Measurements from ENCODE around the gene FZR1.
A peak's percentile ranks its signal among the peaks of the same experiment; 100 is the strongest.
"Not testable (repeated sequence)": the region's sequence is repeated elsewhere in the genome, so short reads cannot be mapped to it uniquely, and the experiment has no call there.

FZR1 gene

DNA sequence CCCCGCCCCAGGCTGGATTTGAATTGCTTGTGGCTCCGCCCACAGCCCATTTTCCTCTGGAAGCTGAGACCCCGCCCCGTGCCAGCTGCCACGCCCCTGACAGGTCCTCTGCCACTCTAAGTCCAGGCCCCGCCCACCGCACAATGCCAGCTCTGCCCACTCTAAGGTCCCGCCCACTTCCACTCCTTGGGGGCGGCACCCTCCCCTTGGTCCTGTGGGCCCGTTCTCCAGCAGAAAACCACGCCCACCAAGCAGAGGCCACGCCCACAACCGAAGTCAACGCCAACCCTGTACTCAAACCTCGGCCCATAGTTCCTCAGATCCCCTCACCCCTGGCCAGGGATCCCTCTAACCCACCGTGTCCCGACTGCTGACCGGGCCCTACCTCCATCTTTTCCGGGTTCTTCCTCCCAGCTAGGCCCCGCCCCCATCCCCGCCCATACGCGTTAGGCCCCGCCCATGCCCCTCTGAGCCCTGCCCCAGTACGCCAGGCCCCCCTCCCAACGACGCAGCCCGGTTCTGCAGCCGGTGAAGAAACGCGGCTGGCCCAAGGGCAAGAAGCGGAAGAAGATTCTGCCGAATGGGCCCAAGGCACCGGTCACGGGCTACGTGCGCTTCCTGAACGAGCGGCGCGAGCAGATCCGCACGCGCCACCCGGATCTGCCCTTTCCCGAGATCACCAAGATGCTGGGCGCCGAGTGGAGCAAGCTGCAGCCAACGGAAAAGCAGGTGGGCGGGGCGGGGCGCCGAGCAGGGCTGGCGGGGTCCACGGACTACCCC lies 67.9 kb downstream of the FZR1 start:
- Histone ChIP-seq H3K27me3 (ENCODE audit: control insufficient read depth in 2 of 2, insufficient read depth in 2 of 2, low read length in 2 of 2) (no peaks in the 10 kb centered on the region), H3K4me3 (ENCODE audit: low read length in 2 of 2) (peak overlapping the region; percentile 76 to 80), H3K9me3 (ENCODE audit: control insufficient read depth in 2 of 2, low read length in 2 of 2) (no peaks in the 10 kb centered on the region), H3K4me1 (ENCODE audit: control insufficient read depth in 2 of 2, insufficient read depth in 2 of 2, low read length in 2 of 2) (peaks cover 22 to 23% of the 10 kb centered on the region in 2 donors), H3K9ac (ENCODE audit: low read depth in 1 of 2, low read length in 2 of 2) (no peak overlapping the region), H3K36me3 (ENCODE audit: control insufficient read depth in 2 of 2, insufficient read depth in 2 of 2, low read length in 2 of 2) (peaks cover 0 to 5% of the 10 kb centered on the region in 2 donors), H3K27ac (ENCODE audit: low read depth in 2 of 2, low read length in 2 of 2) (peak overlapping the region; percentile 77 to 78)

DNA sequence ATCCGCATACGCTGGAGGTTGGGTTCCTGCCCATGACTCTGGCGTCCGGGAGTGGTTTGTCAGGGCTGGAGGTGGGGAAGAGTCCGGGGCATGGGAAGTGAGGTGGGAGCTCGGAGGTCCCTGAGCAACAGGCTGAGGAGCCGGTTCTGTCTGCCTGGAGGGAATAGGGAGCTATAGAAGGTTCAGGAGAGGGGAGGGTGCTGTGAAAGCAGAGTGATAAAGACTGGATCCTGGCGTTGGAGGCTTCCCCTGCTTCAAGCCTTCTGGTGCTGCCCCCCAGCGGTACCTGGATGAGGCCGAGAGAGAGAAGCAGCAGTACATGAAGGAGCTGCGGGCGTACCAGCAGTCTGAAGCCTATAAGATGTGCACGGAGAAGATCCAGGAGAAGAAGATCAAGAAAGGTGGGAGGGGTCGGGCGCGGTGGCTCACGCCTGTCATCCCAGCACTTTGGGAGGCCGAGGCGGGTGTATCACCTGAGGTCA lies 69.2 kb downstream of the FZR1 start:
- Histone ChIP-seq H3K4me3 (ENCODE audit: low read length in 2 of 2) (no peak overlapping the region), H3K27me3 (ENCODE audit: control insufficient read depth in 2 of 2, insufficient read depth in 2 of 2, low read length in 2 of 2) (no peaks in the 10 kb centered on the region), H3K36me3 (ENCODE audit: control insufficient read depth in 2 of 2, insufficient read depth in 2 of 2, low read length in 2 of 2) (peaks cover 0 to 5% of the 10 kb centered on the region in 2 donors), H3K27ac (ENCODE audit: low read depth in 2 of 2, low read length in 2 of 2) (no peak overlapping the region), H3K9me3 (ENCODE audit: control insufficient read depth in 2 of 2, low read length in 2 of 2) (no peaks in the 10 kb centered on the region), H3K9ac (ENCODE audit: low read depth in 1 of 2, low read length in 2 of 2) (no peak overlapping the region), H3K4me1 (ENCODE audit: control insufficient read depth in 2 of 2, insufficient read depth in 2 of 2, low read length in 2 of 2) (peaks cover 22 to 23% of the 10 kb centered on the region in 2 donors)

DNA sequence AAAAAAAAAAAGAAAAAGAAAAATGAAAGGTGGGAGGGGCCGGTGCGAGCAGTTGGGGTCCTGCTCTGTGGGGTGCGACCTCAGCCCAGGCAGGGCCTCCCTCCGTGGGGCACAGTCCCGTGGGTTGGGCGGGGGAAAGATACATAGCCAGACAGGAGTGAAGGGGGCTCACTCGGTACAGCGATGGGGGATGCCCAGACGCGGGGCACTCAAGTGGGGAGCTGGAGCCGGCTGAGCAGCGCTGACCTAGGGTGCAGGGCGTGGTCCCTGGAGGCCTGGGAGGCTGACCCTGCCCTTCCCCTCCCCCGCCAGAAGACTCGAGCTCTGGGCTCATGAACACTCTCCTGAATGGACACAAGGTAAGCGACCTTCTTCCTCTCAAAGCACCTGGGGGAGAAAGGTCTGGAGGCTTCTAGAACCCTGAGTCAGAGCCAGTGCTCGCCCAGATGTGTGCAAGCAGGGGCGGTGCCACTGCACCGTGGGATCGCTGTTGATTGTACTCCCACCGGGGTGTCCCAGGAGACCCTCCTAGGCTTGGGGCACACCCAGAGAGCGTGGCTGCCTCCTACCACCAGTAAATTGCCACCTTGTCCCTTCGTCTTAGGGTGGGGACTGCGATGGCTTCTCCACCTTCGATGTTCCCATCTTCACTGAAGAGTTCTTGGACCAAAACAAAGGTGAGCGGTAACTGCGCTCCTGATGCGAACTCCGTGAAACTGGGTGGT lies 70.0 kb downstream of the FZR1 start:
- Histone ChIP-seq H3K4me3 (ENCODE audit: low read length in 2 of 2) (peak overlapping the region; percentile 45 to 48), H3K4me1 (ENCODE audit: control insufficient read depth in 2 of 2, insufficient read depth in 2 of 2, low read length in 2 of 2) (peaks cover 19 to 23% of the 10 kb centered on the region in 2 donors), H3K9me3 (ENCODE audit: control insufficient read depth in 2 of 2, low read length in 2 of 2) (no peaks in the 10 kb centered on the region), H3K27ac (ENCODE audit: low read depth in 2 of 2, low read length in 2 of 2) (peak overlapping the region in 1 of 2 donors; percentile 2), H3K36me3 (ENCODE audit: control insufficient read depth in 2 of 2, insufficient read depth in 2 of 2, low read length in 2 of 2) (peaks cover 0 to 5% of the 10 kb centered on the region in 2 donors), H3K9ac (ENCODE audit: low read depth in 1 of 2, low read length in 2 of 2) (peak overlapping the region in 1 of 2 donors; percentile 47), H3K27me3 (ENCODE audit: control insufficient read depth in 2 of 2, insufficient read depth in 2 of 2, low read length in 2 of 2) (no peaks in the 10 kb centered on the region)

DNA sequence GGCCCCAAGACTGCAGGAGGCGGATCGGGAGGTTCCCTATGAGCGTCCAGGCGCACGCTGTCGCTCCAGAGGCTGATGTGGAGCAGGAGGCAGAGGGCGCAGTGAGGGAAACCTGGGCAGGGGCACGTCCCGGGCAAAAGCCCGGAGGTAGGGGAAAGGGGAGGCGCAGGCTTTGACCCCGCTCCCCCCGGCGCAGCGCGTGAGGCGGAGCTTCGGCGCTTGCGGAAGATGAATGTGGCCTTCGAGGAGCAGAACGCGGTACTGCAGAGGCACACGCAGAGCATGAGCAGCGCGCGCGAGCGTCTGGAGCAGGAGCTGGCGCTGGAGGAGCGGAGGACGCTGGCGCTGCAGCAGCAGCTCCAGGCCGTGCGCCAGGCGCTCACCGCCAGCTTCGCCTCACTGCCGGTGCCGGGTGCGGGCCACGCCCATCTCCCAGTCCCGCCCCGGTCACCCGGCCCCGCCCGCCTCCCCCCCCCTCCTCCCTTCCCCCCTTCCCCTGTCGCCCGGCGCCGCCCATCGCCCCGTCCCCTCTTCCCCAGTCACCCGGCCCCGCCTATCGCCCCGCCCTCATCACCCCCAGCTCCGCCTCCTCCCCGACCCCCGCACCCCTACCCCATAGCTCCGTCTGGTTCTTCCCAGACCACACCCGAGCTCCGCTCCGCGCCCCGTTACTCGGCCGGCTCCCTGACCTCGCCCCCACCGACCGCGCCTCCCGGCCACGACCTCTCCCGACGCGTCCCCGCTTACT lies 70.8 kb downstream of the FZR1 start:
- no peaks in the 10 kb centered on the region for H3K27me3 ChIP-seq (ENCODE audit: control insufficient read depth in 2 of 2, insufficient read depth in 2 of 2, low read length in 2 of 2)
- H3K9me3 ChIP-seq (ENCODE audit: control insufficient read depth in 2 of 2, low read length in 2 of 2) = no peaks in the 10 kb centered on the region
- peaks cover 0 to 5% of the 10 kb centered on the region in 2 donors for H3K36me3 ChIP-seq (ENCODE audit: control insufficient read depth in 2 of 2, insufficient read depth in 2 of 2, low read length in 2 of 2)
- peaks cover 15 to 19% of the 10 kb centered on the region in 2 donors for H3K4me1 ChIP-seq (ENCODE audit: control insufficient read depth in 2 of 2, insufficient read depth in 2 of 2, low read length in 2 of 2)
- peak overlapping the region; percentile 45 to 48 for H3K4me3 ChIP-seq (ENCODE audit: low read length in 2 of 2)
- H3K27ac ChIP-seq (ENCODE audit: low read depth in 2 of 2, low read length in 2 of 2) = peak overlapping the region; percentile 2 to 38
- H3K9ac ChIP-seq (ENCODE audit: low read depth in 1 of 2, low read length in 2 of 2) = peak overlapping the region in 1 of 2 donors; percentile 47

DNA sequence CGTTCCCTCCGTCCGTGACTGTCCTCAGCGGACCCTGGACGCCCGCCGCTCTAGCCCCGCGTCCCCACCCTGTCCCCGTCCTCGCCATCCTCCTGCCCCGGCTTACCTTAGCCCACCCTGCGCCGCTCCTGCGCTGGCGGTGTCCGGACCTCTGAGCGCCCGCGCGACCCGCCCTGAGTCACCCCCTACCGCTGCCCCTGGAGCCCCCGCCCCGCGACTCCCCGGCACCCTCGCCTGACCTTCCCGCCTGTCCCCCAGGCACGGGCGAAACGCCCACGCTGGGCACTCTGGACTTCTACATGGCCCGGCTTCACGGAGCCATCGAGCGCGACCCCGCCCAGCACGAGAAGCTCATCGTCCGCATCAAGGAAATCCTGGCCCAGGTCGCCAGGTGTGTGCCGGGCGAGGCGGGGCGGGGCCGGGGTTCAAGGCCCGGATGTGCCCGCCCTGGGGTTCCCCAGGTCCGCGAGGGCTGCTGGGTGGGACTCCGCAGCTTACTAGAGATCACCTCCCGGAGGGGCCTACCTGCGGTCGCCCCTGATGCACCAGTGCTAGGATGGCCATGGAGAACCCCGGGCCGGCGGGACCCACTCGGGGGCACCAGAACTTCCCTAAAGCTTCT lies 71.7 kb downstream of the FZR1 start:
- peak overlapping the region in 1 of 2 donors; percentile 38 for H3K27ac ChIP-seq (ENCODE audit: low read depth in 2 of 2, low read length in 2 of 2)
- peaks cover 10 to 15% of the 10 kb centered on the region in 2 donors for H3K4me1 ChIP-seq (ENCODE audit: control insufficient read depth in 2 of 2, insufficient read depth in 2 of 2, low read length in 2 of 2)

DNA sequence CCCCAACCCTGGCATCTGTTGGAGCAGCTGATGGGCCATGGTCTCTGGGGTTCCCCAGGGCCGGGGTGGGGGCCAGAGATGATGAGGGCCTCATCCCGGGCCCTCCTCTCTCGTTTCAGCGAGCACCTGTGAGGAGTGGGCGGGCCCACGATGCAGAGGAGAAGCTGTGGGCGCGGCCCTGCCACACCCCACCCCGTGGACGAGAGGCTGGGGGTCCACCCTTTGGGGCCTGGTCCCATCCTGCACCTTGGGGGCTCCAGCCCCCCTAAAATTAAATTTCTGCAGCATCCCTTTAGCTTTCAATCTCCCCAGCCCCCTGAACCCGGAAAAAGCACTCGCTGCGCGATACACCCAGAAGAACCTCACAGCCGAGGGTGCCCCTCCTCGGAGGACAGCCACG lies 72.3 kb downstream of the FZR1 start:
- Histone ChIP-seq H3K4me3 (ENCODE audit: low read length in 2 of 2) (no peak overlapping the region), H3K36me3 (ENCODE audit: control insufficient read depth in 2 of 2, insufficient read depth in 2 of 2, low read length in 2 of 2) (peaks cover 0 to 5% of the 10 kb centered on the region in 2 donors), H3K4me1 (ENCODE audit: control insufficient read depth in 2 of 2, insufficient read depth in 2 of 2, low read length in 2 of 2) (peaks cover 10 to 15% of the 10 kb centered on the region in 2 donors), H3K9me3 (ENCODE audit: control insufficient read depth in 2 of 2, low read length in 2 of 2) (no peaks in the 10 kb centered on the region), H3K9ac (ENCODE audit: low read depth in 1 of 2, low read length in 2 of 2) (no peak overlapping the region), H3K27me3 (ENCODE audit: control insufficient read depth in 2 of 2, insufficient read depth in 2 of 2, low read length in 2 of 2) (no peaks in the 10 kb centered on the region), H3K27ac (ENCODE audit: low read depth in 2 of 2, low read length in 2 of 2) (no peak overlapping the region)

More for the DNA sequence above, 71.7 kb downstream of the FZR1 start:
- H3K9me3 ChIP-seq (ENCODE audit: control insufficient read depth in 2 of 2, low read length in 2 of 2) = no peaks in the 10 kb centered on the region
- H3K27me3 ChIP-seq (ENCODE audit: control insufficient read depth in 2 of 2, insufficient read depth in 2 of 2, low read length in 2 of 2) = no peaks in the 10 kb centered on the region
- H3K4me3 ChIP-seq (ENCODE audit: low read length in 2 of 2) = no peak overlapping the region
- H3K36me3 ChIP-seq (ENCODE audit: control insufficient read depth in 2 of 2, insufficient read depth in 2 of 2, low read length in 2 of 2) = peaks cover 0 to 5% of the 10 kb centered on the region in 2 donors
- H3K9ac ChIP-seq (ENCODE audit: low read depth in 1 of 2, low read length in 2 of 2) = no peak overlapping the region

DNA sequence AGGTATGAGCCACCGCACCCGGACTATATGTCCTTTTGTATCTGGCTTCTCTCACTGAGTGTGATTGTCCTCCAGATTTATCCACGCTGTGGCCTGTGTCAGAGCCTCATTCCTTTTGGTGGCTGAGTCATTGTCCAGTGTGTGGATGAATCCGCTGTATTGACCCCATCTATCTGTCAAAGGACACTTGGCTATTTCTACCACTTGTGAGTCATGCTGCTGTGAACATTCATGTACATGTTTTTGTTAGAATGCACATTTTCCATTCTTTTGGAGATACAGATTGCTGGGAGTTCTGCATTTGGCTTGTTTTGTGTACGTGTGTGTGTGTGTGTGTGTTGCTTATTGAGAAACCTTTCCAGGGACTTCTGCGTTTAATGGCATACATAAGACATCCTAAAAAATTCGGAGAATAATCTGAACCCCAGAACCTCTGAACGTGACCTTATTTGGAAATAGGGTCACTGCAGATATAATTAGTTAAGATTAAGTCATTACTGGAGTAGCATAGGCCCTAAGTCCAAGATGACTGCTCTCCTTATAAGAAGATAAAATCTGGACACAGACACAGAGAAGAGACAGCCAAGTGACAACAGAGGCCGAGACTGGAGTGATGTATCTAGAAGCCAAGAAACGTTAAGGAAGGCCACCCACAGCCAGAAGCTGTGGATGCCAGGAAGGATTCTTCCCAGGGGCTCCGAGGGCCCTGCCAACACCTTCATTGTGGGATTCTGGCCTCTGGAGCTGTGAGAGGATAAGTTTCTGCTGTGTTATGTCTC lies 74.2 kb downstream of the FZR1 start:
- Histone ChIP-seq H3K4me1 (ENCODE audit: control insufficient read depth in 2 of 2, insufficient read depth in 2 of 2, low read length in 2 of 2) (peaks cover 10 to 11% of the 10 kb centered on the region in 2 donors), H3K9me3 (ENCODE audit: control insufficient read depth in 2 of 2, low read length in 2 of 2) (no peaks in the 10 kb centered on the region), H3K4me3 (ENCODE audit: low read length in 2 of 2) (no peak overlapping the region), H3K9ac (ENCODE audit: low read depth in 1 of 2, low read length in 2 of 2) (no peak overlapping the region), H3K27me3 (ENCODE audit: control insufficient read depth in 2 of 2, insufficient read depth in 2 of 2, low read length in 2 of 2) (peaks cover 0 to 3% of the 10 kb centered on the region in 2 donors), H3K36me3 (ENCODE audit: control insufficient read depth in 2 of 2, insufficient read depth in 2 of 2, low read length in 2 of 2) (peaks cover 0 to 2% of the 10 kb centered on the region in 2 donors), H3K27ac (ENCODE audit: low read depth in 2 of 2, low read length in 2 of 2) (peak overlapping the region; percentile 39 to 56)

DNA sequence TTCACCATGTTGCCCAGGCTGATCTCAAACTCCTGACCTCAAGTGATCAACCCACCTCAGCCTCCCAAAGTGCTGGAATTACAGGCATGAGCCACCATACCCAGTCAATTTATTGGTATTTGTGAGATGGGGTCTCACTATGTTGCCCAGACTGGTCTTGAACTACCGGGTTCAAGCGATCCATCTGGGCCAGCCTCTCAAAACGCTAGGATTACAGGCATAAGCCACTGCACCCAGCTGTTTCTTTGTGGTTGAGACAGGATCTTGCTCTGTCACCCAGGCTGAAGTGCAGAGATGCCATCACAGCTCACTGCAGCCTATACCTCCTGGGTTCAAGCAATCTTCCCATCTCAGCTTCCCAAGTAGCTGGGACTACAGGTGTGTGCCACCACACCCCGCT lies 75.7 kb downstream of the FZR1 start:
- not testable (repeated sequence) for H3K9ac ChIP-seq (ENCODE audit: low read depth in 1 of 2, low read length in 2 of 2); H3K27me3 ChIP-seq (ENCODE audit: control insufficient read depth in 2 of 2, insufficient read depth in 2 of 2, low read length in 2 of 2); H3K4me1 ChIP-seq (ENCODE audit: control insufficient read depth in 2 of 2, insufficient read depth in 2 of 2, low read length in 2 of 2); H3K9me3 ChIP-seq (ENCODE audit: control insufficient read depth in 2 of 2, low read length in 2 of 2); H3K27ac ChIP-seq (ENCODE audit: low read depth in 2 of 2, low read length in 2 of 2); H3K4me3 ChIP-seq (ENCODE audit: low read length in 2 of 2); H3K36me3 ChIP-seq (ENCODE audit: control insufficient read depth in 2 of 2, insufficient read depth in 2 of 2, low read length in 2 of 2)
